Prostate gland (tissue), 2 donors: ENCODE measurements around the gene INMT.

Experiments
- CTCF ChIP-seq, 4 experiments: fragments of 200-600 bp in 2 of 4; fragments of 450-650 bp in 2 of 4; sonication (generic) in 2 of 4; IDR thresholded peaks; 1 replicate in 3 of 4; 2 replicates in 1 of 4; pipeline ENCODE4 v1.5.1; 2016 to 2019; ENCODE audit warnings: antibody characterized with exemption in 4 of 4, mild to moderate bottlenecking in 2 of 4, moderate library complexity in 2 of 4
- POLR2A ChIP-seq: fragments of 450-650 bp; IDR thresholded peaks from one replicate; pipeline ENCODE4 v1.6.1; 2016; ENCODE audit warnings: antibody characterized with exemption, mild to moderate bottlenecking

DNA sequence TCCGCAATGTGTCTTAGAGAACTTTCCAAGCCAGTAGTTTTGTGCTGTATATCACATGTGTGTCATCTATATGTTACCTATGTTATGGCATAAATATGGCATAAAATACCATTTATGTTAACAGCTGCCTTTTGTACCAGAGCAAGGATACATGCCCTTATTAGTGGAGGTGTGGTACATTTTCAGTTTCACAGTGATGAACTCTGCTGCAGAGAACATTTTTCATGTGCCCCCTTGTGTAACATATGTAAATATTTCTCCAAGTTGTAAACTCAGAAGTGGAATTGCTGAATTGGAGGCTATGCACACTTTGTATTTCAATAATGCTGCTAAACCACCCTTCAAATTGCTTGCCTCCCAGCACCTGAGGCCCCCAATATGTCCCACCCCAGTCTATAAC, 37.8 kb upstream of the INMT start:
- TF ChIP-seq CTCF (IDR thresholded peaks at IDR 0.05) (no peak), POLR2A (no peak)
